DND-41 (cell line): ENCODE data around the gene ZNF512.

Source experiments
- ATAC-seq: fragments of 200-7000 bp; cut with Tn5 transposase; 3 replicates; pipeline ENCODE4 v1.9.1; 2021; ENCODE audit warnings: low read depth; ENCODE audit not compliant: insufficient read depth
- DNase-seq: peaks from one replicate; pipeline ENCODE4 v3.0.0-alpha.2; 2020
- H2AFZ ChIP-seq: 2 replicates; pipeline ENCODE4 v1.6.0; 2012; ENCODE audit warnings: low read depth, low read length
- H3K27ac ChIP-seq: 2 replicates; pipeline ENCODE4 v1.5.1; 2012; ENCODE audit warnings: low read length, inconsistent platforms
- H3K27me3 ChIP-seq: fragments of 200-600 bp; sonication (generic); 2 replicates; pipeline ENCODE4 v1.6.0; 2012; ENCODE audit warnings: low read length, mild to moderate bottlenecking, inconsistent platforms; ENCODE audit not compliant: insufficient read depth, poor library complexity
- H3K36me3 ChIP-seq: 2 replicates; pipeline ENCODE4 v1.5.1; 2012; ENCODE audit warnings: low read length, inconsistent platforms; ENCODE audit not compliant: insufficient read depth
- H3K4me1 ChIP-seq: 2 replicates; pipeline ENCODE4 v1.5.1; 2012; ENCODE audit warnings: mild to moderate bottlenecking, low read length; ENCODE audit not compliant: insufficient read depth
- H3K4me2 ChIP-seq: 2 replicates; pipeline ENCODE4 v1.6.0; 2012; ENCODE audit warnings: mild to moderate bottlenecking, moderate library complexity, low read length, inconsistent platforms; ENCODE audit not compliant: insufficient read depth
- H3K4me3 ChIP-seq, 2 experiments: fragments of 200-600 bp in 1 of 2; shearing (Covaris generic) in 1 of 2; 2 replicates each; pipeline ENCODE4 v1.5.1; 2012 to 2016; ENCODE audit warnings: inconsistent platforms in 2 of 2, low read length in 2 of 2, mild to moderate bottlenecking in 2 of 2, low read depth in 1 of 2, moderate library complexity in 1 of 2
- H3K79me2 ChIP-seq: 2 replicates; pipeline ENCODE4 v1.6.0; 2012; ENCODE audit warnings: low read length, inconsistent platforms; ENCODE audit not compliant: insufficient read depth
- H3K9ac ChIP-seq: 2 replicates; pipeline ENCODE4 v1.6.0; 2012; ENCODE audit warnings: low read depth, mild to moderate bottlenecking, inconsistent platforms, low read length, moderate library complexity
- H3K9me3 ChIP-seq: 2 replicates; pipeline ENCODE4 v1.5.1; 2012; ENCODE audit warnings: low read length, moderate library complexity, mild to moderate bottlenecking, inconsistent platforms; ENCODE audit not compliant: insufficient read depth, severe bottlenecking
- H4K20me1 ChIP-seq: 2 replicates; pipeline ENCODE4 v1.6.0; 2012; ENCODE audit warnings: low read length; ENCODE audit not compliant: insufficient read depth
- CTCF ChIP-seq: IDR thresholded peaks from 2 replicates; pipeline ENCODE4 v1.5.1; 2012; ENCODE audit warnings: borderline replicate concordance, low read length, moderate library complexity, mild to moderate bottlenecking; ENCODE audit not compliant: poor library complexity, severe bottlenecking; ENCODE audit errors: extremely low read depth
- EZH2 ChIP-seq: IDR thresholded peaks from 3 replicates; pipeline ENCODE4 v1.6.1; 2012; ENCODE audit warnings: borderline replicate concordance, low read depth, mild to moderate bottlenecking, moderate library complexity, low read length, inconsistent platforms; ENCODE audit not compliant: severe bottlenecking

ZNF512 gene

GRCh38 chr2:27664154-27664574 lies 81.3 kb downstream of the ZNF512 start:
- Histone ChIP-seq H3K27me3 (no peaks in the 10 kb centered on the region), H3K27ac (peak overlapping the region; percentile 90), H3K79me2 (peaks cover 47% of the 10 kb centered on the region), H2AFZ (peak overlapping the region; percentile 98), H4K20me1 (no peaks in the 10 kb centered on the region), H3K4me1 (peaks cover 43% of the 10 kb centered on the region), H3K9me3 (no peaks in the 10 kb centered on the region), H3K9ac (peak overlapping the region; percentile 67), H3K4me2 (peak overlapping the region; percentile 95), H3K36me3 (peaks cover 49% of the 10 kb centered on the region), H3K4me3 (peak overlapping the region; percentile 63 to 85; a peak in 3 of 4 replicates)
- ATAC-seq (peak; percentile 18; the same call in 2 of the 3 replicates), DNase-seq (no peak)
- no peak for TF ChIP-seq CTCF
- no peak for TF ChIP-seq EZH2

- Histone ChIP-seq H3K9ac (peak overlapping the region; percentile 67), H3K79me2 (peaks cover 47% of the 10 kb centered on the region), H2AFZ (peak overlapping the region; percentile 98), H3K4me3 (peak overlapping the region; percentile 63 to 85; a peak in 3 of 4 replicates), H3K4me1 (peaks cover 43% of the 10 kb centered on the region), H3K36me3 (peaks cover 48% of the 10 kb centered on the region), H3K4me2 (peak overlapping the region; percentile 95), H3K27me3 (no peaks in the 10 kb centered on the region), H4K20me1 (no peaks in the 10 kb centered on the region), H3K27ac (peak overlapping the region; percentile 90), H3K9me3 (no peaks in the 10 kb centered on the region)
- ATAC-seq: no peak
- DNase-seq: no peak
- TF ChIP-seq CTCF (no peak), EZH2 (no peak)
These were observed 82.0 kb downstream of the ZNF512 start for GRCh38 chr2:27664622-27665363.

GRCh38 chr2:27667446-27667845 lies 84.6 kb downstream of the ZNF512 start:
- Histone ChIP-seq H3K36me3 (peaks cover 32% of the 10 kb centered on the region), H3K9me3 (no peaks in the 10 kb centered on the region), H3K9ac (no peak overlapping the region)

More at GRCh38 chr2:27667446-27667845, 84.6 kb downstream of the ZNF512 start:
- H3K79me2 ChIP-seq: peaks cover 30% of the 10 kb centered on the region
- ATAC-seq: no peak
- no peak overlapping the region for H3K27ac ChIP-seq
- no peak overlapping the region for H3K4me3 ChIP-seq
- H2AFZ ChIP-seq: no peak overlapping the region
- no peaks in the 10 kb centered on the region for H3K27me3 ChIP-seq
- DNase-seq: no peak
- no peak overlapping the region for H3K4me2 ChIP-seq
- no peaks in the 10 kb centered on the region for H4K20me1 ChIP-seq
- TF ChIP-seq CTCF: no peak
- TF ChIP-seq EZH2: no peak
- peaks cover 25% of the 10 kb centered on the region for H3K4me1 ChIP-seq
